ENCODE data around the gene VPS13A. TPM values are rescaled to one million over a fixed set of nuclear protein-coding genes. Genes with fewer than 3 reads are reported as not detected.

The VPS13A gene
- total and polyA plus RNA-seq, 8 donors = 3.1 to 87.6 (median 29.2) TPM

DNA sequence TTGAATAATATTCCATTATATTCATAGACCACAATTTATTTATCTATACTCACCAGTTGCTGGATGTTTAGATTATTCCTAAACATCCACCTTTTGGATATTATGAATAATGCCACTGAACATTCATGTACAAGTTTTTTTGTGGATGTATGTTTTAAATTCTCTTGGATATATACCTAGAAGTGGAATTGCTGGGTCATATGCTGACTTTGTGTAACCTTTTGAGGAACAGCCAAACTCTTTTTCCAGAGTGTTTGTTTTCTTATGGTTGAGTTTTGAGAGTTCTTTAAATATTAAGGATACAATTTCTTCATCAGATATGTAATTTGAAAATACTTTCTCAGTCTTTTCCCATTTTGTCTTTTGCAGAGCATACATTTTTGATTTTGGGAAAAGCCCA, 2.7 kb downstream of the VPS13A start:
- no peak overlapping the region for H3K4me3 ChIP-seq
- H3K4me1 ChIP-seq = peaks cover 14 to 48% (median 37%) of the 10 kb centered on the region in 4 donors
- DNase-seq = no peak
- no peaks in the 10 kb centered on the region for H3K9me3 ChIP-seq
- no peaks in the 10 kb centered on the region for H3K27me3 ChIP-seq
- H3K36me3 ChIP-seq = no peaks in the 10 kb centered on the region
- H3K27ac ChIP-seq = no peak overlapping the region
- intact Hi-C loops (cut with DNase I; ENCODE audit: low total_unique reads) = no loop called here
- TF ChIP-seq POLR2AphosphoS5 (IDR thresholded peaks at IDR 0.05) (no peak), EP300 (IDR thresholded peaks at IDR 0.05) (no peak)

DNA sequence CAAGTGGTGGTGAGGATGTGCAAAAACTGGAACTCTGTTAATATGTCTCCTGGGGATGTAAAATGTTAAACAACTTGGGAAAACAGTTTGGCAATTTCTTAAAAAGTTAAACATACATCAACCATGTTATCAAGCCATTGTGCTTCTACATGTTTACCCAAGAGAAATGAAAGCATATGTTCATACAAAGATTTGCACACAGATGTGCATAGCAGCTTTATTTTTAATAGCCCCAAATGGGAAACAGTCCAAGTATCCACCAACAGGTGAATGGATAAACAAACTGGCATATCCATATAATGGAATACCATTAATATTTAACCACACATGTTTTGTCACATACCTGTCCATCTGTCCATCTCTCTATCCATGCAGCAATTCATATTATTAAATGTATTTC, 6.2 kb downstream of the VPS13A start:
- Histone ChIP-seq H3K4me3 (no peak overlapping the region), H3K27ac (no peak overlapping the region), H3K27me3 (no peaks in the 10 kb centered on the region), H3K36me3 (no peaks in the 10 kb centered on the region), H3K9me3 (no peaks in the 10 kb centered on the region), H3K4me1 (peaks cover 8 to 36% (median 21%) of the 10 kb centered on the region in 4 donors)
- DNase-seq = peak in 1 of 2 donors; percentile 8
- intact Hi-C loops (cut with DNase I; ENCODE audit: low total_unique reads) = no loop called here
- TF ChIP-seq POLR2A (IDR thresholded peaks at IDR 0.05) (no peak), POLR2AphosphoS5 (IDR thresholded peaks at IDR 0.05) (no peak), EP300 (IDR thresholded peaks at IDR 0.05) (no peak)
- TF ChIP-seq, protein P1, sequence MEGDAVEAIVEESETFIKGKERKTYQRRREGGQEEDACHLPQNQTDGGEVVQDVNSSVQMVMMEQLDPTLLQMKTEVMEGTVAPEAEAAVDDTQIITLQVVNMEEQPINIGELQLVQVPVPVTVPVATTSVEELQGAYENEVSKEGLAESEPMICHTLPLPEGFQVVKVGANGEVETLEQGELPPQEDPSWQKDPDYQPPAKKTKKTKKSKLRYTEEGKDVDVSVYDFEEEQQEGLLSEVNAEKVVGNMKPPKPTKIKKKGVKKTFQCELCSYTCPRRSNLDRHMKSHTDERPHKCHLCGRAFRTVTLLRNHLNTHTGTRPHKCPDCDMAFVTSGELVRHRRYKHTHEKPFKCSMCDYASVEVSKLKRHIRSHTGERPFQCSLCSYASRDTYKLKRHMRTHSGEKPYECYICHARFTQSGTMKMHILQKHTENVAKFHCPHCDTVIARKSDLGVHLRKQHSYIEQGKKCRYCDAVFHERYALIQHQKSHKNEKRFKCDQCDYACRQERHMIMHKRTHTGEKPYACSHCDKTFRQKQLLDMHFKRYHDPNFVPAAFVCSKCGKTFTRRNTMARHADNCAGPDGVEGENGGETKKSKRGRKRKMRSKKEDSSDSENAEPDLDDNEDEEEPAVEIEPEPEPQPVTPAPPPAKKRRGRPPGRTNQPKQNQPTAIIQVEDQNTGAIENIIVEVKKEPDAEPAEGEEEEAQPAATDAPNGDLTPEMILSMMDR (IDR thresholded peaks at IDR 0.05) = no peak

DNA sequence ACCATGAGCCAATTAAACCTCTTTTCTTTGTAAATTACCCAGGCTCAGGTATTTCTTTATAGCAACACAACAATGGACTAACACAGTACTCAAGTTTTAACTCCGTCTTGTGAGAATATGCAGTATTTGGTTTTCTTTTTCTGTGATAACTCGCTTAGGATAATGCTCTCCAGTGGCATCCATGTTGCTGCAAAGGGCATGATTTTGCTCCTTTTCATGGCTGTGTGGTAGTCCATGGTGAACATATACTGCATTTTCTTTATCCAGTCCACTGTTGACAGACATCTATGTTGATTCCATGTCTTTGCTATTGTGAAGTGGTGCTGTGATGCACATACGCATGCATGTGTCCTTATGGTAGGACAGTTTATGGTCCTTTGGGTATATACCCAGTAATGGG, 10.9 kb downstream of the VPS13A start:
- H3K4me3 ChIP-seq = no peak overlapping the region
- TF ChIP-seq POLR2AphosphoS5 (IDR thresholded peaks at IDR 0.05) = no peak
- TF ChIP-seq POLR2A (IDR thresholded peaks at IDR 0.05) = no peak
- no peak for TF ChIP-seq EP300 (IDR thresholded peaks at IDR 0.05)
- TF ChIP-seq, protein P1 (IDR thresholded peaks at IDR 0.05) = no peak
- no peaks in the 10 kb centered on the region for H3K27me3 ChIP-seq
- 83 to 99% (median 97%) methylated on average over 3 of the region's 3 CpGs for WGBS, 5 donors
- H3K4me1 ChIP-seq = peaks cover 0 to 9% (median 4%) of the 10 kb centered on the region in 4 donors
- H3K36me3 ChIP-seq = no peaks in the 10 kb centered on the region
- H3K27ac ChIP-seq = no peak overlapping the region
- no peak for DNase-seq
- intact Hi-C loops (cut with DNase I; ENCODE audit: low total_unique reads) = no loop called here
- no peaks in the 10 kb centered on the region for H3K9me3 ChIP-seq

DNA sequence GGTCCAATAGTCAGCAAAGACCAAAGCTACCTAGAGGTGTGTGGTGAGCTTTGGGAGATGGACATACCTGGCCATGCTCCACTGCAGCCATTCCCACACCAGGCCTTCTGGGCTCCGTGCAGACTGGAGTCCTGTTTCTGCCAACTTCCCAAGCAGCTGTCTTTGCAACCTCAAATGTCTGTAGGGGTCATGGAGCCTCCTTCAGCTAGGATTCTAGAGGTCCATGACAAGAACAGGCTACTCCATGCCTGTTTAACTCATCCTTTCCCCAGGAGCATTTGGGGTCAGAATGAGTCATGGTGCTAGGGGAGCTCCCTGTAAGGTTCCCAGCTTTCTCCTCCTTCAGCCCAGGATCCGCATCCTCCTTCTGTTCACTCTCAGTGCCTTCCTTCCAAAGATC, 17.1 kb downstream of the VPS13A start:
- 81 to 97% (median 90%) methylated on average over 2 of the region's 2 CpGs for WGBS, 5 donors
- Histone ChIP-seq H3K4me1 (no peaks in the 10 kb centered on the region), H3K36me3 (no peaks in the 10 kb centered on the region), H3K4me3 (no peak overlapping the region), H3K27ac (no peak overlapping the region), H3K27me3 (no peaks in the 10 kb centered on the region), H3K9me3 (no peaks in the 10 kb centered on the region)
- TF ChIP-seq, protein P1 (IDR thresholded peaks at IDR 0.05) = no peak
- no peak for TF ChIP-seq POLR2AphosphoS5 (IDR thresholded peaks at IDR 0.05)
- no peak for TF ChIP-seq POLR2A (IDR thresholded peaks at IDR 0.05)
- no peak for TF ChIP-seq EP300 (IDR thresholded peaks at IDR 0.05)
- intact Hi-C loops (cut with DNase I; ENCODE audit: low total_unique reads) = no loop called here
- DNase-seq = no peak

DNA sequence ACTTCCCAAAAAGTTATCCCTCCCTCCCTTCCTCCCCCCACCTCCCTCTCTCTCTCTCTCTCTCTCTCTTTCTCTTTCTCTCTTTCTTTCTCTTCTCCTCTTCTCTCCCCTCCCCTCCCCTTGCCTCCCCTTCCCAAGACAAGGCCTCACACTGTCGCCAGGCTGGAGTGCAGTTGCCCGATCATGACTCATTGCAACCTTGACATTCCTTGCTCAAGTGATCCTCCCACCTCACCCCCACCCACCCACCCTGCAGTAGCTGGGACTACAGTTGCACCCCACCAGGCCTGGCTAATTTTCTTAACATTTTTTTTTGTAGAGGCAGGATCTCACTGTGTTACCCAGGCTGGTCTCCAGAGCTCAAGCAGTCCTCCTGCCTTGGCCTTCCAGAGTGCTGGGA, 32.8 kb downstream of the VPS13A start:
- 88 to 100% (median 97%) methylated on average over 2 of the region's 2 CpGs for WGBS, 5 donors
- intact Hi-C loops (cut with DNase I; ENCODE audit: low total_unique reads) = no loop called here
- TF ChIP-seq POLR2A (IDR thresholded peaks at IDR 0.05) = no peak
- TF ChIP-seq POLR2AphosphoS5 (IDR thresholded peaks at IDR 0.05) = no peak
- no peak for TF ChIP-seq EP300 (IDR thresholded peaks at IDR 0.05)

More for the DNA sequence above, 32.8 kb downstream of the VPS13A start:
- no peaks in the 10 kb centered on the region for H3K4me1 ChIP-seq
- no peak overlapping the region for H3K27ac ChIP-seq
- no peak for DNase-seq
- H3K36me3 ChIP-seq = peaks cover 0 to 58% (median 43%) of the 10 kb centered on the region in 4 donors
- H3K27me3 ChIP-seq = no peaks in the 10 kb centered on the region
- no peaks in the 10 kb centered on the region for H3K9me3 ChIP-seq
- H3K4me3 ChIP-seq = no peak overlapping the region
